Activated CD4-positive, alpha-beta T cell treated with anti-CD3 and anti-CD28 coated beads, Interleukin-2, Interleukin-4, amounts not matched to agents 100 ng/mL and 50 ng/mL, durations not matched to agents 16 hours and 8 hours (primary cell): ENCODE data around the gene RIMS1.
"Not testable (repeated sequence)": the region's sequence is repeated elsewhere in the genome, so short reads cannot be mapped to it uniquely, and the experiment has no call there.

Experiments
- DNase-seq: peaks from one replicate; pipeline ENCODE4 v3.0.0-alpha.2; 2020; ENCODE audit warnings: low spot score

The RIMS1 gene

GRCh38 chr6:72335203-72335602, 448.9 kb downstream of the RIMS1 start:
- DNase-seq, result not testable (repeated sequence)

DNA sequence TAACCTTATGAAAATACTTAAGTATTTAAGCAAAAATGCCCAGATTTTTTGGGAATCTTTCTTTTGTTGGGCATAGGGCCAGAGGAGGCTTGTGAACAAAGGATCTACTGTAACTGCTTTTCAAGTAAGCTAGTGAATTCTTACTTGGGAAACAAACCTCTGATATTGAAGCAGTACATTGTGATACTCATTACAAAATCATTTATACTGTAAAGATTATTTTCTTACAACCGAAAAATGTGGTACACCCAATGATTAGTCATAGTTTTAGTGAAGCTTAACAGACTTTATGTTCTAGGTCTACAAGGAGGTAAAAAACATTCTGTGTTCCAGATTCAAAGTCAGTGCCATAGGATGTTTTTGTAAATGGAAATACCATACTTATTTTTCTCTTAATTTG, 462.6 kb downstream of the RIMS1 start:
- no peak for DNase-seq

DNA sequence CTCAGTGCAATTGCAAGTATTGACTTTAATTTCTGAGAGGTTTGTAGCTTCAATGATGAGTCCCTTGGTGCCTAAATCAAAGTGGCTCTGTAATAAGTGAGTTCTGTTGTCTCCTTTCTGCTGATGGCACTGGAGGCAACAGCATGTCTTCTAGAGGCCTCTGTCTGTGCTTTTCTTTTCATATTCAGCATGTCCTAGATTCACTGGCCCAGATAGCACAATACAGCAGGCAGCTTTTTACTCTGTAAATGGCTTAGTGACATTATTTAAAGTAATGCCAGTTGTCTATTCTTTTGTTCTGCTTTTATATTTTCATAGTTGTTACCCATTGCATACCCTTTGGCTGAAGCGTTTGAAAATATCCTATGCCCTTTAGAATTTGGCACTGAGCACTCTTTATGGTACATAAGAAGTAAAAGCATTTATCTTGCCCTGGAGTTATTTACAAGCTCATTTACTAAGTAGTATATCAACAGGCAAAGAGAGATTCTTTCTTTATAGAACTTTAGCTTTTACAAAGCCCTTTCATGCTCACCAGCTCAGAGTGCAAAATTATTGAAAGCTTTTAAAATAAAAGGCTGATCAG, 464.0 kb downstream of the RIMS1 start:
- DNase-seq, result no peak

DNA sequence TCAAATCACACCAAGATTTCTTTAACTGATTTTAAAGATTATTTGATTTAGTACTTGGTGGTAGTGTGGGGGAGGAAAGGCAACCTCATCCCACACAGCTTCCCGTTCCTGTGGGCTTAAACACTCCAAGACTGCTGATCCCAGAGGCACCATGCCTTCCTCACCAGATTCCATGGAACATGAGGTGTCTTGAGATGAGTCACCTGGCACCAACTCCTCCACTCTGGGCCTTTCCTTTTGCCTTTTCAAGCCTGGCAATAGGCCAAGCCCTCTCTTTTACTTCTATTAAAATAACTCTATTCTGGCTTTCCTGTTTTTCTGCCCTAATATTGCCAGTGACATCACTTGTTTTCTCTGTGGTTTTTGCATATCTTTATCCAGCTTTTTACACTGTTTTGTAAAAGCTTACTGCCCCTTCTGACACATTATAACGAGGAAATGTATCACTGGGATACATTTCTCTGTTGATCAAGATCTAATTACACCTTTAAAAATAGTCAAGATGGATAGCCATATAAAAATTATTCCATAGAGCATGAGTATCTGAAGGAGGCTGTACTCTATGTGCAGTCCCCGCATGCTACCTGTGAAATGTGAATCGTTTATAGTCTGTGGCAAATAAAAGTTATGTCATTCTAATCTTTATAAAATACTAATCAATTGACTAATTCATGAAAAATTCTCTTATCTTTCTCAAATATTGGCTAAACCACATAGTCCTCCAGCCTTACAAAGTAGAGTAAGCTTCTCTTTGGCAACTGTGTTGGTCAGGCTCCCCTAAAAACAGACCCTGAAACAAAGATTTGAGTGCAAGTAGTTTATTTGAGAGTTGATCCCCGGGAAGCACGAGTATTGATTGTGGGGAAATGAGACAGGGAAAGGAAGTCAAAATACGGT, 477.7 kb downstream of the RIMS1 start:
- DNase-seq, result no peak

- no peak for DNase-seq
Measured at GRCh38 chr6:72365773-72366172, 479.4 kb downstream of the RIMS1 start.

DNA sequence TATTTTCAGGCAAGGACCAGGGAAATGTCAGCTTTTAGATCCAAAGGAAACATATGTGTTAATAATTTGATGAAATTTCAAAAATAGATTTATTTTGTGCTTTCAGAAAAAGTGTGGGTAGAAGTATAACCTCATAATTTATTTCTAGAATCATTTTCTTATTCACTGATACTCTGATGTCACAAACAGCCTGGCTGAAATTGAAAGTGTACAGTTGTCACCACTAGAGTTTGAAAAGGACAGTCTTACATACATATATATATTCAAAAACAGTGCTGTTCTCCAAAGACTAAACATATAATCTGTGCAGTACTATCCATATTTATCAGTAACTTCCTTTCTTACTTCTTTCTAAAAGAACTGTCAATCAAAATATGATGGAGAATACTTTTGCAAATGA, 481.1 kb downstream of the RIMS1 start:
- no peak for DNase-seq

DNA sequence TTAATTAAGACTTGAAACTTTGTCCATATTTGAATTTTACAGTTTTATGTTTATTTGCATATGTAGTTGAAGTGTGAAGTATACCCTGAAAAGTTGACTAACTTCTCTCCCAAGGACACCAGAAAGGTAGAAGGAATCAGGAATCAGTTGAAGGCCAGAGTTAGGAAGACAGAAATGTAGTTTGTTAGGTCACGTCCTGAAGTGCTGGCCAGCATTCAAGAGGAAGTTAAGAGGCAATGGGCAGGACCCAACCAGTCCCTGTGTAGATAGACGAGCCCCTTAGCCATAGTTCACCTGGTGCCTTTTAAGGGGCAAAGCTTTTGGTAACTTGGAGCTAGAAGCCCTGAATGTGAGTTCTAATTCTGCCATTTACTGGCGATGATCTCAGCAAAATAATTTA, 485.1 kb downstream of the RIMS1 start:
- DNase-seq, result no peak

GRCh38 chr6:72374172-72374571, 487.8 kb downstream of the RIMS1 start:
- no peak for DNase-seq

GRCh38 chr6:72374857-72375256, 488.5 kb downstream of the RIMS1 start:
- DNase-seq, result no peak

GRCh38 chr6:72376736-72377135, 490.4 kb downstream of the RIMS1 start:
- no peak for DNase-seq

GRCh38 chr6:72381076-72381475, 494.7 kb downstream of the RIMS1 start:
- DNase-seq, result no peak

DNA sequence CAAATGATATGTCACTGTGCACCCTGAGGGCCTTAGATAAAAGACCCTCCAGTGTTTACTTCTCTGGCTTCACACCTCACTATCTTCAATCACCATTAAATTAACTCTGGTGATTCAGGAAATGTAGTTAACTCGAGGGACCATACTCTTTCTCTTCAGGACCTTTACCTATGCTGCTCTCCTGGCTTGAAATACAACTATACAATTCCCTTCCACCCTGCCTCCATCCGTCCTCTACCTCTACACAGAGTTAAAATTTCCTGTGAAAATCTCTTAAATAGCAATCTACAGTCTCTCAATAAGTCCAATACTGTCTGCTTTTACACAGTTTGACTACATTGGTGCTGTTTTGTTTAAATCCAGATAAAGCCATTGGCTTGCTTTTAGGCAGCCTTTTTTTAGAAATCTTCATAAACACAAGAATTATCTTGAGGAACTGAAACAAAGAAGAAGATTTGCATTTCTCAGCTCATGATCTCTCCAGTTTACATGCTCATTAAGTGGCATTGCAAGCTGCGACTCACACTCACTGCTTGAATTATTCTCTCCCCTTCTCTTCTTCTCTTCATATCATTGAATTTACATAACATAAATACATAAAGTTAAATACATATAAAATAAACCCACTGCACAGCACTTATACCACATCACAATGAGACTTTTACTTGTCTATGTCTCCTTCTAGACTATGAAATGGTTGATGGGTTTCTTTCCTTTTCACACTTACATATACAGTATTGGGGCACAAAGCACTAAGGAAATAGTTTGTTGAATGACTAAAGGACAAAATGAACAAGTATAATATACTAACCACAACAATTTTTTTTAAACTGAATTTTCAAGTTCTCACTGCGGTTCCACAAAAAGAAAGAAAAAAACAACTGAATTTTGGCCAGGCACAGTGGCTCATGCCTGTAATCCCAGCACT, 496.5 kb downstream of the RIMS1 start:
- no peak for DNase-seq

DNA sequence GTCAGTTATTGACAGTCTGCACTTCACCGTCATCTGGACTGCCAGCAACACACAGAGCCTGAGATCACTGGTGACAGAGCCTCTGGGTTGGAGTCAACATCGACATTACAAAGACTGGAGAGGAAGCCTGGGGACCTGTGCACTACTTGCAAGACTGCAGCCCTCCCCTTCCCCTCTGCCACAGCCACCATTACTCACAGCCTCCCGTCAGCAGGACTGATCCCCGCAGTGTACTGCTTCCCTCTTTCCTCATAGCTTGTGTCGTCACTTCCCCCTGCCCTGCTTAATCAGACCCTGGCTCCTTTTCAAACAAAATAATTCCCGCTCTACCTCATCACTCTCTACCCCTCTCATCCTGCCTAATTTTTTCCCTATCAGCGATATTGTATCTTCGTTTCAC, 500.0 kb downstream of the RIMS1 start:
- DNase-seq, result no peak

DNA sequence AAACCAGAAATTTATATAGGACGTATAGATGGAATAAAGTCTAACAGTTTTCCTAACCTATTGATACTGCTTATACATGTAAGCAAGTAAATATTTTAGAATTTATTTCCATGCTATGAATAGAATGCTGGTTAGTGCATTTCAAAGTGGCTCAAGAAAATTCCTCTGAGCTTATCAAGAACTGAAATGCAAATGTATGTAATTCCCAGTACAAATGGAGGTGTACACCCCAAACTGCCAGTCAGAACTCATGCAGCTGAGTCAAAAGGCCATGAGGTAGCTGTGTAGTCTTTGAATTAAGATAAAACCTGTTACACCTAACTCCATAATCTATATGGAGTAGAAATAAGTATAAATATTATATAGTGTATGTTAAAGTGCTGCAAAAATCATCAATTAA, 503.3 kb downstream of the RIMS1 start:
- DNase-seq, result no peak

GRCh38 chr6:72390548-72390947, 504.2 kb downstream of the RIMS1 start:
- DNase-seq, result no peak

DNA sequence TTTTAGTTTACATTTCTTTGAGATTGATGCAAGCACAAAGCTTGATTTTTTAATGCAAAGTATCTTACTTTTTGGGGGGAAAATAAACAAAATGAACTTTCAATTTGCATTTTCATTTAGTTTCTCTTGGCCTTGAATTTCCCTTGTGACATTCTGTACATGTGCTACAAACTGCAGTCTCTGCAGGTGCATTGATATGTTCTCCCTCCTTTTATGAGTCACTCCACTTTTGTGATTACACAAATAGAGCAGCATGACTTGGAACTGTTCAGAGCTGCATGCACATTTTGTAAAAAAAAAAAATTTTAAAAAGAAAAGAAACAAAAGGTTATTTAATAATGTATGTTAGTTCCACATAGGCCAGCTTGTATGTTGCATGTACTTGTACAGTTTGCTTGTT, 515.5 kb downstream of the RIMS1 start:
- no peak for DNase-seq

DNA sequence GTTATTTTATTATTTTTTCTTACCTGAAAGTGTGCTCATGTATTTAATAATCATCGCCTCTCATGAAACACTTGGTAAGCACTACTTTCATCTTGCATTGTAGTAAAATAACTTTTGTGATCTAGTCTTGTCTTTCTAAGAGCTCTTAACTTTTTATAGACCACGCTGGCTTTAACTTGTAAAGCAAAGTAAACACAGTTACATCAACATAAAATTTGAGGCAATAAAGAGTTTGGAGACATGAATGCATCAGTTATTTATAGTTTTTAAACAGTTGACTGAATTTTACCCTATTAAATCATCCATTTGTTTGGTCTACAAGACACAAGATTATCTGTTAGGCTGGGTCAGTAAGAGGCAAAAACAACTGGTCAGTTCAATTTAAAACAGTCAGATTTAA, 517.1 kb downstream of the RIMS1 start:
- DNase-seq, result no peak

- no peak for DNase-seq
Measured at GRCh38 chr6:72406517-72406916, 520.2 kb downstream of the RIMS1 start.

GRCh38 chr6:72410769-72411168, 524.4 kb downstream of the RIMS1 start:
- no peak for DNase-seq

GRCh38 chr6:72411872-72412708, 525.7 kb downstream of the RIMS1 start:
- peak; percentile 80 for DNase-seq

DNA sequence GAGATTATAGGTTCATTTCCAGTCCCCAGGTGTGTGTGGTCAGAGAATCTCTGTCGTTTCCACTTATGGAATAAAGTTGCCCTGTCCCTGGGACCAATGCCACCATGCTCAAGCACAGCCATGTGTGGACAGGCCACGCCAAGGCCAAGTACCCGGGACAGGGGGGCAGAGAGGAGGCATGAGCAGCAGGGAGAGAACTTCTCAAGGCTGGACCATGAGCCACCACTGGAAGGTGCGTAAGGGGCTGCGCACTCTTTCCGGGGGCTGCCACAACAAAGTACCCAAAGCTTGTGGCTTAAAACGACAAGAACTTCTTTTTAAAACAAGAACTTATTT, 526.3 kb downstream of the RIMS1 start:
- DNase-seq, result no peak

DNA sequence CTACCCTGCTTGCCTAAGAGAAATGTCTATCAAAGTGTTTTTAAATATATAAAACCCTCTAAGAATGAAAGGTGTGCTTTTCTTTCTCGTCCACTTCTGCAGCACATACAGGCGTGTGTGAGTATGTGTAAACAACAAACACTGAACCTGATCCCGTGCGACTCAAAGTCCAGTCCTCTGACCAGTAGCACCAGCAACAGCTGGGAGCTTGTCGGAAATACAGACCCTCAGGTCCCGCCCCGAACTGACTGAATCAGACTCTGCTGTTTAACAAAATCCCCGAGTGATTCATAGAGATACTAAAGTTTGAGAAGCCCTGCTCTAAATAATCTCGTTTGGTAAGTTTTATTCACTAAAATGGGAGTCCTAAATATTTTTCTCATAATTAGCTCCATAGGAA, 527.5 kb downstream of the RIMS1 start:
- no peak for DNase-seq
